Right renal cortex interstitium (tissue), 3 donors: ENCODE data around the gene CREBZF. TPM values are rescaled to one million over a fixed set of nuclear protein-coding genes. Genes with fewer than 3 reads are reported as not detected.

Experiments used
- DNase-seq, 3 donors: peaks; one replicate each; pipeline ENCODE4 v3.0.0-alpha.2; 2013; ENCODE audit warnings: low read depth in 3 of 3, low spot score in 2 of 3
- polyA plus RNA-seq, 3 donors: library from polyadenylated mRNA; unstranded; fragments of 120-200 nt; gene quantifications; one replicate each; pipeline ENCODE4 v1.2.1, GENCODE V29; 2013; ENCODE audit not compliant: insufficient read length in 3 of 3

CREBZF gene
- 100 to 1,000 TPM in 2 of 3 donors, 10 to 100 TPM in 1; 94.2 to 116 (median 103) TPM for polyA plus RNA-seq

- peak; percentile 89 to 95 (median 92) for DNase-seq
Observed at GRCh38 chr11:85664615-85665481, at the start of gene CREBZF. CREBZF (minus strand) TSS chr11:85665129; CDS start chr11:85664875, 254 bp downstream.

DNA sequence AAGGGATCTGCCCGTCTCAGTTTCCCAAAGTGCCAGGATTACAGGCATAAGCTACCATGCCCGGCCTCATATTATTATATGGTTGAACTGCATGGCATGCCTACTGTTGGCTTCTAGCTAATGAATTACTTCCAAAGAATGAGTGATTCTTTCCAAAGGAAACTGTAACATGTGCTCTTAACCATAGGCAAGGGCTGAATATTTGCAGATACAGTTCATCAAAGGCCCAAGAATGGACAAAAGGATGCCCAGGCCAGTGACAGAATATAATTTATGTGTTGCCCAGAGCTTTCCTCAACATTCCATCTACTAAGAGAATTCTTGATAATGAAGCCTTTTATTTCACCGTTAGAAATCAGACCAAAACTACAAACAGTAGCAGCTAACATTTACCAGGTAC is 48.0 kb upstream of the CREBZF start:
- DNase-seq = no peak

DNA sequence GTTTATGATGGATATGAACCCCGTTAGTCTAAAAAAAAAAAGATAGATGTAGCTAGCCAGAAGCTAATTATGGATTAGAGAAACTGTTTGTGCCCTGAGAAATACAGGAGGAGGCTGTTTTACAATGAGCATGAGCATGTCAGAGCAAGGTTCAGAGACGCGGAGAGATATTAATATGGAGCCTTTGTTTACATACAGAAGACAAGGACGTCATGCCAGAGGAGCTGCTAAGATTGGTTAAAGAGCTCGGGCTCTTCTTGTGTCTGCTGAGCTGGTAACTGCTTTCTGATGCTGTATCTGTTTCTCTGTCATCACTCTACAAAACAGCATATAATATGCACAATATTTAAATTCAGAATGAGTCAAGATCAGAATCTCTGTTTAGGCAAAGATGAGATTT is 46.0 kb upstream of the CREBZF start:
- DNase-seq = no peak

DNA sequence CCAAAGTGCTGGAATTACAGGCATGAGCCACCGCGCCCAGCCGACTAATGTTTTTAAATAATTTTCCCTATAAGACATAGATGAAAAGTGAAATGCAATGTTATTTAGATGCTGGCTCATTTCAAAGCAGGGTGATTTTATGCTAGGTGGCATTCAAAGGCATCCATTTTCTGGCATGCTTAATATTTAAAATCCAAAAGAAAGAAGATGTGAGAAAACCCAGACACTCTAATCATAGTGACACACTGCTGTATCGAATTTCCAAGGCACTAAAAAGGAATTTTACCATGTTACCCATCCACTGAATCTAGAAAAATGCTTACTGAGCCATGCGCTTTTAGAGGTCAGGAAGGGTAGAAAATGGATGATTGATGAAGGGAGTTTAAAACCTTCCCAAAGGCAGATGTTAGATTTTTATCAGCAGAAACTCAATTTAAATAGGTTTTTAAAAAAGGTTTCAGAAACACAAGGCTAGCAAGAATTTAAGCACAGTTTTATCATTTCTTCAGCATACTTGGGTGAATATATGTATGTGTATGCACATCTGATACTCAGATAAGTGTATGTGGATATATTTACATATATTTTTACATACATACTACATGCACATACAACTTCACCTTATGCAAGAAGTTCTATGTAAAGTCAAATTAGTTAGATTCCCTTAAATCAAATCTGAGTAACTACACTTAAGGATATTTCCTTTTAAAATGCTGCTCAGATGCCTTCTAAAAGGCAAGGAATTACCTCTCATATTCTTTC is 45.2 kb upstream of the CREBZF start:
- DNase-seq = no peak

DNA sequence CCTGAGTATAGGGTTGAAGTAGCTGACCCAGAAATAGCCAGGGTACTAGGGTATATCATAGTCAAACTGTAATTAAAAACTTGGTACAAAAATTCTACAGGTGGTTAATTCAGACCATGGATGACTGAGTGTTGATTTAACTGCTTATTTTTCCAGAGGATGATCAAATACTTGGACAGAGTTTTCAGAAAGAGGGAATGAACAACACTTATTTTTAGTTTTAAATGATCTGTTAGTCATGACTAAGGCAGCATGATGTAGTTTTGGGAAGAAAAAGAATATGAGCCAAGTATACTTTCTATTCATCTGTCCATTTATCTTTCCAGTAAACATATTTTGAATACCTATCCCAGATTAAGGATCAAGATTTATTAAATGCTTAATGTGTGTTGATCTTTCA is 40.9 kb upstream of the CREBZF start:
- no peak for DNase-seq

- DNase-seq = no peak
Observed at GRCh38 chr11:85704967-85705366, 40.0 kb upstream of the CREBZF start.

DNA sequence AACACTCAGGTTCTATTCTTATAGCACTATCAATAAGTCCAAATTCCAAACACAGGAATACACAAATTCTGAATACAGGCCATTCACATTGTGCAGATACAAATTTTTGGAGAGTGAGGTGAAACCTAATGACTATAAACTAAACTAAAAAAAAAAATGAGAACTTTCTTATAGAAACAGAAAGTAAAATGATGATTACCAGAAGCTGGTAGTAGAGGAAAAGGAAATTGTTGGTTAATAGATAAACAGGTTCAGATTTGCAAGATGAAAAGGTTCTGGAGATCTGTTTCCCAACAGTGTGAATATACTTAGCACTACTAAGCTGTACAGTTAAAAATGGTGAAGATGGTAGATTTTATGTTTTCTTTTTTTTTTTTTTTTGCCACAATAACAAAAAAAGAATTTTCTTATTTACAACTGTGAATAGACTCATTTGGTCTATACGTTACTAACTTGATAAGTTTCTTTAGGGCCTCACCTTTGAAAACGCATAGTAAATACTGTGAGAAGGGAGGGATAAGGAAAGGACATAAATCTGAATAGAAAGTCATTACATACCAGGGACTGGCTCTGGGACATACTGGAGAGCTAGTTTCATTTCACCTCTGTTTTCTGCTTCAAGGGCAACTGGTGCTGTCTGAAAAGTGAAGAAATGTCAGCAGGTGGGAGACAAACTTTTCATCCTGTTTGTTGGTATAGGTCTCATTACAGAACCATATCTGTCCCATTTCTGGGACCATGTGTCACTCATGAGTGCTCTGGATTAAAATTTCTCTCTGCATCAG is 35.2 kb upstream of the CREBZF start:
- DNase-seq = no peak

DNA sequence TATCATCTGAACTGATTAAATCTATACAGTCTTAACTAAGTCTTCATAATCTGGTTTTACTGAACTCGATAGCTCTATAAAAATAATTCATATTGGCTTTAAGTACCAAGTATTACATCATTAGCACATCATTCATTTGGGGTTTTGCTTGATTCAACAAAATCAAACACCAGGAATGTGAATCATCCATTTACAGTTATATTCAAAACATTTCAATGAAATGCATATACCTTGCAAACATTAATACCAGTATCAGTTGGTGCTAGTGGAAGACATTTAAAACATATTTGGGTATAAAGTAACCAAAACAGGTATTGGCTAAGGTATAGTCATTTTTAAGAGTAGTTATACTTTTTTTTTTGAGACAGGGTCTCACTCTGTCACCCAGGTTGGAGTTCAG is 33.3 kb upstream of the CREBZF start:
- DNase-seq = no peak

DNA sequence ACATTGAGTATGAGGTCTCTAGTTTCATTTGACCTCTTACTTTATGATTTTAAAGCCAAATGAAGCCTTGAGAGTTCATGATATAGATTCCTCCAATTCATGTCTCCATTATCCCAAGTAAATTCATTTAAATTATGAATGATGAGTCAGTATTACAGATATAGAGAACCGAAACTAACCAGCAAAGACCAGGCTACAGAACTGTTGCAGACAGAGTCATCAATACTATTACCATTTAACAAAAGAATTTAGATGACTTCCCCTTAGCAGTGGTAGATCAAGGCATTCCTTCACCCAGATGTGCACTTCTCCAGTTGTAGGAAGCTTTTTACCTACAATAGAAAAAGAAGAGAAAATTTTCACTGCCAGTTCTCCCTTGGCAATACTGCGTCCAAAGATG is 32.8 kb upstream of the CREBZF start:
- DNase-seq = no peak

DNA sequence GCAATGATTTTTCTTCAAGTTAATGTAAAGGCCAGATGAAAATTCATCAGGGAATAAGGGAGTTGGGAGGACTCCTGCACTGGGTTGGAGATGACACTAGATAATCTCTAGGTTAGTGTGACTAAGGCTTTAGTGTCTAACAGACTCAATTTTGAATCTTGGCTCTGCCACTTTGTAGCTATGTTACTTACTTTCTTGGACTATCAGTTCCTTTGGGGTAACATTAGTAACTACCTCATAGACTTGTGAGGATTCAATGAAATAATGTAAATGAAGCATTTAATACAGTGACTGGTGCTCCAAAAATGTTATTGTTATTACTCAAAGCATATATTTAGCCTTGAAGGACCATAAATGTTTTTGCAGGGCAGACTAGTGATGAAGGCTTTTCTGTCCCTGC is 30.6 kb upstream of the CREBZF start:
- DNase-seq = no peak

DNA sequence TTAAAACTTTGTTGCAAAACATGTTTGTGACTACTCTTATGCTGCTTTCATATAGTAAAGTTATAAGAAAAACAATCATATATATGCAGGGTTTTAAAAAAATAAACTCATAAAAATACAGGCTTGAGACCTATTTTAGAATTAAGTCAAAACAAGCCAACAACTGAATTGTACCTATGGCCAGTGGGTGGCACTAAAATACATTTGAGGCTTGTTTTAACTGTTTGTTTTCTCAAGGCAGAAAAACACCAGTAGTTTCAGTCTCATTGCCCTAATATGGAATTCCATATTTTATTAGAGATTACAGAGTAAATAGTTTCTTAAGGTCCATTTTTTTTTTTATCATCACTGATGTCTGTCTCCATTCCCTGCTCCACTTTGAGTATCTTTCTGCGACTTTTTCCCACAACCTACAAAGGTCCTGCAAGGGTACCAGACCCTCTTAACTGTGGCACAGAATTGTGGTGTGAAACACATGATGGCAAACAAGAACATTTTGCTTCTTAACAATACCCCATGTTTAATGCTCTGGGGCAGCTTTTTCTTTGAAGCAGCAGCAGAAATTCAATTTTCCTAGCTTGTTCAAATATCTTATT is 29.6 kb upstream of the CREBZF start:
- no peak for DNase-seq

GRCh38 chr11:85685820-85686459 is 21.0 kb upstream of the CREBZF start, which contains the start of gene CCDC89:
CCDC89 (minus strand) TSS chr11:85686195; CDS start chr11:85686130, 65 bp downstream.
- peak; percentile 66 to 87 (median 81) for DNase-seq

- peak in 2 of 3 donors; percentile 56 to 66 for DNase-seq
Observed at GRCh38 chr11:85685125-85685819, 20.3 kb upstream of the CREBZF start.

GRCh38 chr11:85682330-85683305 is 17.7 kb upstream of the CREBZF start:
- DNase-seq = peak in 1 of 3 donors; percentile 57

DNA sequence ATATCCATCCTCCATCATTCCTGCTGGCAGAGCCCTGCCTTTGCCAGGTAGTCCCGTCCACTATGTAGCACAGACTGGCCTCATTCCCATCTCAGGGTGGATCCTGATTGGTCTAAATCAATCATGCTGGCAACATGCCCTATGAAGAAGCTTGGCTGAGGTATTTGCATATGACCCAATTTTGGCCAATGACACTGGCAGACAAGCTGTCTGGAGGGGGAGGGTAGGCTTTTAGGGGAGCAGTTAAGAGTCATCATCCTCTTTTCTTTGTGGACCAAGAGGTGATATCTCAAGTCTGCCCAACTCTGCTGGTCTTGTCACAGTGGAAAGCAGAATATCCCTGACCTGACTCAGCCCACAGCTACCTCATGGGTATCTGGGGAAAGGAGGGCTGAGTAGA is 16.0 kb upstream of the CREBZF start:
- no peak for DNase-seq

DNA sequence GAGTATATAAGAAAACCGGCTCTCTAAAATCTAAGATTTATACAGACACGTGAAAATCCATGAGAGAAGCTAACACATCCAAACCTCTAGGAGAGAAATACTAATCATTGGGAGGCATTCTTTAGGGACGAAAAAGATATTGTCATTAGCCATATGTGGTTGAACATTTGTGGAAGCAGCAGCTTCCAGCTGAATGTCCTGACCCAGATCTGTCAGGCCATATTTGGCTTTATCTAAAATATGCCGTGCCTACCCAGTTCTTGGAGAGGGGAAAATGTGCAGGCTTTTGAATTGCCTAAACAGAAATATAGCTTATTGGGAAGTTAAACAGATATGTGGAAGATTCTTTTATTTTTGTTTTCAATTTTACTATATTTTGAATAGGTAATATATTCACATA is 14.6 kb upstream of the CREBZF start:
- no peak for DNase-seq

- no peak for DNase-seq
Observed at GRCh38 chr11:85673393-85673792, 8.5 kb upstream of the CREBZF start.
